Neural progenitor cell (in vitro differentiated cells): ENCODE measurements around the gene HTR2B. TPM values are rescaled to one million over a fixed set of nuclear protein-coding genes. Genes with fewer than 3 reads are reported as not detected.
"Not testable (repeated sequence)": the region's sequence is repeated elsewhere in the genome, so short reads cannot be mapped to it uniquely, and the experiment has no call there.

Source experiments
- DNase-seq: peaks from one replicate; pipeline ENCODE4 v3.0.0-alpha.2; 2016; ENCODE audit warnings: low spot score
- H2AFZ ChIP-seq: fragments of 200-600 bp; sonication (generic); replicated peaks from 2 replicates; pipeline ENCODE4 v1.6.1; 2016; ENCODE audit warnings: antibody characterized with exemption
- H3F3A ChIP-seq: fragments of 200-600 bp; sonication (generic); 2 replicates; pipeline ENCODE4 v1.6.1; 2016; ENCODE audit warnings: antibody characterized with exemption, low read depth
- H3K27ac ChIP-seq: fragments of 200-600 bp; sonication (generic); 2 replicates; pipeline ENCODE4 v1.5.1; 2016; ENCODE audit warnings: mild to moderate bottlenecking
- H3K27me3 ChIP-seq: fragments of 200-600 bp; sonication (generic); 2 replicates; pipeline ENCODE4 v1.6.1; 2016; ENCODE audit warnings: mild to moderate bottlenecking, moderate library complexity
- H3K36me3 ChIP-seq: fragments of 200-600 bp; sonication (generic); 2 replicates; pipeline ENCODE4 v1.5.1; 2016
- H3K4me1 ChIP-seq: fragments of 200-600 bp; sonication (generic); 2 replicates; pipeline ENCODE4 v1.6.1; 2016; ENCODE audit warnings: mixed run types
- H3K4me2 ChIP-seq: fragments of 200-600 bp; sonication (generic); 2 replicates; pipeline ENCODE4 v1.6.1; 2016
- H3K4me3 ChIP-seq: fragments of 200-600 bp; sonication (generic); 2 replicates; pipeline ENCODE4 v1.5.1; 2016
- H3K79me2 ChIP-seq: fragments of 200-600 bp; sonication (generic); 2 replicates; pipeline ENCODE4 v1.6.1; 2016; ENCODE audit warnings: low read depth
- H3K9ac ChIP-seq: fragments of 200-600 bp; sonication (generic); 2 replicates; pipeline ENCODE4 v1.6.1; 2016
- H3K9me3 ChIP-seq: fragments of 200-600 bp; sonication (generic); 2 replicates; pipeline ENCODE4 v1.5.1; 2016; ENCODE audit warnings: low read depth
- H4K20me1 ChIP-seq: fragments of 200-600 bp; sonication (generic); 2 replicates; pipeline ENCODE4 v1.6.1; 2016; ENCODE audit warnings: low read depth
- H3K27ac Mint-ChIP-seq: 3 replicates; pipeline ENCODE4 v1.8.0; 2021; ENCODE audit warnings: mixed read lengths
- H3K27me3 Mint-ChIP-seq: 2 replicates; pipeline ENCODE4 v1.8.0; 2022; ENCODE audit warnings: low read depth, mild to moderate bottlenecking, inconsistent platforms, moderate library complexity, mixed read lengths; ENCODE audit not compliant: insufficient read depth
- H3K36me3 Mint-ChIP-seq: 3 replicates; pipeline ENCODE4 v1.8.0; 2021; ENCODE audit warnings: mixed read lengths
- H3K4me1 Mint-ChIP-seq: 3 replicates; pipeline ENCODE4 v1.8.0; 2021; ENCODE audit warnings: mixed read lengths
- H3K4me3 Mint-ChIP-seq: 3 replicates; pipeline ENCODE4 v1.8.0; 2021; ENCODE audit warnings: mild to moderate bottlenecking, moderate library complexity, mixed read lengths
- H3K9me3 Mint-ChIP-seq: 3 replicates; pipeline ENCODE4 v1.8.0; 2020; ENCODE audit warnings: mixed read lengths
- EZH2 ChIP-seq: fragments of 200-600 bp; sonication (generic); IDR thresholded peaks from 2 replicates; pipeline ENCODE4 v1.6.1; 2017; ENCODE audit warnings: antibody characterized with exemption, mild to moderate bottlenecking, moderate library complexity
- EZH2phosphoT487 ChIP-seq: fragments of 200-600 bp; sonication (generic); IDR thresholded peaks from 2 replicates; pipeline ENCODE4 v1.6.1; 2017; ENCODE audit warnings: antibody characterized with exemption
- total RNA-seq: library from RNA; depleted of rRNA; stranded (reverse); fragments of >200 nt; gene quantifications from 2 replicates; pipeline ENCODE4 v1.2.3, GENCODE V29; 2015; ENCODE audit warnings: low replicate concordance
- TF ChIP-seq, protein P1 (sequence below): fragments of 200-600 bp; sonication (generic); IDR thresholded peaks from 2 replicates; pipeline ENCODE4 v1.5.1; 2017; ENCODE audit warnings: antibody characterized with exemption, mild to moderate bottlenecking

Gene HTR2B
- total RNA-seq, 1 donor from 2014 or later, result not detected

DNA sequence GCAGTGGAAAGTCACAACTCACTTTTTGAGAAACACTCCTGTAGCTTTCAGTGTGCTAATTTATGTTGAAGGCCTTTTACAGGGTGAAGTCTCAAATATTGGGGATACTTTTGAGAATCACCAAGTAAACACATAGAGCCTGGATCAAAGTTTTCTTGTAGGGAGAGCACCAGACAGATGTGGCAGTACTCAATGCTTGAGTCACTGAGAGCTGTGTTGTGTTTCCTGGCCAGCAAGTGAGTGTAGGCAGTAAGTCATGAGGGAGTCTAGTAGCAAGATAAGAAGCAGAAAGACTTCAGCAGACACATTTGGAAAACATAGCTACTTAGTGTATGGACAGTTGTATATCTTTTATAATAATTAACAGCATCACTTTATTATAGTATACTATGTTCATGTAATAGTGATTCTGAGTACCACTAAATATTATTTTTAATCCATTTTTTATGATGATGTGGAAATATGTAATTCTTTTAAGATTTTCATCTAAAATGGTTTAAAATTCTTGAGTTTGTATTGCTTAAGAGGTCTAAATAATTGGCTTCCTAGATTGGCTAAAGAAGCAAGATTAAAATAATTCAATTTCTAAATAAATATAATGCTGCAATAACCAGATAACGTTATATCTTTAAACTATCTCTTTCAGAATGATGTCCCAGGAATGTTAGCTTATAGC is 55.3 kb downstream of the HTR2B start:
- Histone ChIP-seq H4K20me1 (peaks cover 3% of the 10 kb centered on the region), H3K9ac (no peak overlapping the region), H3K27ac (no peak overlapping the region), H3K79me2 (no peaks in the 10 kb centered on the region), H3K27me3 (no peaks in the 10 kb centered on the region), H3K4me1 (no peaks in the 10 kb centered on the region), H3K4me3 (no peak overlapping the region), H3K36me3 (peaks cover 36% of the 10 kb centered on the region), H3K9me3 (no peaks in the 10 kb centered on the region), H3K4me2 (no peak overlapping the region), H2AFZ (no peak overlapping the region), H3F3A (no peaks in the 10 kb centered on the region)
- Mint-ChIP-seq H3K27me3 (no peaks in the 10 kb centered on the region), H3K4me3 (no peak overlapping the region), H3K27ac (no peak overlapping the region), H3K9me3 (no peaks in the 10 kb centered on the region), H3K36me3 (peaks cover 3% of the 10 kb centered on the region), H3K4me1 (no peaks in the 10 kb centered on the region)
- no peak for DNase-seq
- TF ChIP-seq, protein P1, sequence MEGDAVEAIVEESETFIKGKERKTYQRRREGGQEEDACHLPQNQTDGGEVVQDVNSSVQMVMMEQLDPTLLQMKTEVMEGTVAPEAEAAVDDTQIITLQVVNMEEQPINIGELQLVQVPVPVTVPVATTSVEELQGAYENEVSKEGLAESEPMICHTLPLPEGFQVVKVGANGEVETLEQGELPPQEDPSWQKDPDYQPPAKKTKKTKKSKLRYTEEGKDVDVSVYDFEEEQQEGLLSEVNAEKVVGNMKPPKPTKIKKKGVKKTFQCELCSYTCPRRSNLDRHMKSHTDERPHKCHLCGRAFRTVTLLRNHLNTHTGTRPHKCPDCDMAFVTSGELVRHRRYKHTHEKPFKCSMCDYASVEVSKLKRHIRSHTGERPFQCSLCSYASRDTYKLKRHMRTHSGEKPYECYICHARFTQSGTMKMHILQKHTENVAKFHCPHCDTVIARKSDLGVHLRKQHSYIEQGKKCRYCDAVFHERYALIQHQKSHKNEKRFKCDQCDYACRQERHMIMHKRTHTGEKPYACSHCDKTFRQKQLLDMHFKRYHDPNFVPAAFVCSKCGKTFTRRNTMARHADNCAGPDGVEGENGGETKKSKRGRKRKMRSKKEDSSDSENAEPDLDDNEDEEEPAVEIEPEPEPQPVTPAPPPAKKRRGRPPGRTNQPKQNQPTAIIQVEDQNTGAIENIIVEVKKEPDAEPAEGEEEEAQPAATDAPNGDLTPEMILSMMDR, result no peak
- no peak for TF ChIP-seq EZH2phosphoT487
- no peak for TF ChIP-seq EZH2

DNA sequence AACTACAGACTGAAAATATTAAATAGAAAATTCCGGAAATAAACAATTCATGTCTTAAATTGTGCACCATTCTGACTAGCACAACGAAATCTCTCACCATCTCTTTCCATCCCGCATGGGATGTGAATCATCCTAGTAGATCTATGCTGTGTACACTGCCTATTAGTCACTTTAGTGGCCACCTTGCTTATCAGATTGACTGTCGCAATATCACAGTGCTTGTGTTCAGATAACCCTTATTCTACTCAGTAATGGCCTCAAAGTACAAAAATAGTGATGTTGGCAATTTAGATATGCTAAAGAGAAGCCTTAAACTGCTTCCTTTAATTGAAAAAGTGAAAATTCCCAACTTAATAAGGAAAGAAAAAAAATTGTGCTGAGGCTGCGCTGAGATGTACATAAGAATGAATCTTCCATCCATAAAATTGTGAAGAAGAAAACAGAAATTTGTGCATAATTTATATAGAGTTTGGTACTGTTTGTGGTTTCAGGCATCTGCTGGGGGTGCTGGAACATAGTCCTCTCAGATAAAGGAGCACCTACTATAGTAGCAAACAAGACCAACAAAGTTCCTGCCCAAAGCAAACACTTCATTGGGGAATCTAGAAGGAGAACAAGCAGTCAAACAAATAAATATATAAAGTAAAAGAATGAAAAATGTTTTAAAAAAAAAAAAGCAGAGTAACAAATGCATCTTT is 56.2 kb downstream of the HTR2B start:
- Histone ChIP-seq H3K27me3 (no peaks in the 10 kb centered on the region), H3K79me2 (no peaks in the 10 kb centered on the region), H4K20me1 (peaks cover 3% of the 10 kb centered on the region), H3K4me2 (no peak overlapping the region), H2AFZ (no peak overlapping the region), H3K4me1 (no peaks in the 10 kb centered on the region), H3K36me3 (peaks cover 36% of the 10 kb centered on the region), H3K9ac (no peak overlapping the region), H3K4me3 (no peak overlapping the region), H3K27ac (no peak overlapping the region), H3K9me3 (no peaks in the 10 kb centered on the region), H3F3A (no peaks in the 10 kb centered on the region)
- no peak for DNase-seq
- Mint-ChIP-seq H3K9me3 (no peaks in the 10 kb centered on the region), H3K27me3 (no peaks in the 10 kb centered on the region), H3K27ac (no peak overlapping the region), H3K4me3 (no peak overlapping the region), H3K4me1 (no peaks in the 10 kb centered on the region), H3K36me3 (peaks cover 3% of the 10 kb centered on the region)
- TF ChIP-seq EZH2phosphoT487, result no peak

GRCh38 chr2:231067531-231067930 is 57.3 kb downstream of the HTR2B start:
- not testable (repeated sequence) for H3K9me3 ChIP-seq, H3K4me1 ChIP-seq, H3K79me2 ChIP-seq, H3K9me3 Mint-ChIP-seq, H2AFZ ChIP-seq, H3F3A ChIP-seq, H4K20me1 ChIP-seq, H3K4me3 Mint-ChIP-seq, DNase-seq, H3K27ac ChIP-seq, H3K27me3 Mint-ChIP-seq, H3K9ac ChIP-seq, H3K4me3 ChIP-seq, H3K4me1 Mint-ChIP-seq, H3K27me3 ChIP-seq, H3K4me2 ChIP-seq, H3K27ac Mint-ChIP-seq
- peaks cover 11% of the 10 kb centered on the region for H3K36me3 Mint-ChIP-seq
- peaks cover 38% of the 10 kb centered on the region for H3K36me3 ChIP-seq

GRCh38 chr2:231065966-231066365 is 58.9 kb downstream of the HTR2B start:
- Mint-ChIP-seq H3K9me3 (no peaks in the 10 kb centered on the region), H3K4me3 (no peak overlapping the region), H3K36me3 (peaks cover 14% of the 10 kb centered on the region), H3K27me3 (no peaks in the 10 kb centered on the region), H3K27ac (no peak overlapping the region), H3K4me1 (no peaks in the 10 kb centered on the region)
- Histone ChIP-seq H3K36me3 (peaks cover 40% of the 10 kb centered on the region), H3K27me3 (no peaks in the 10 kb centered on the region), H2AFZ (no peak overlapping the region), H3K4me1 (no peaks in the 10 kb centered on the region), H3K4me2 (no peak overlapping the region), H4K20me1 (peaks cover 19% of the 10 kb centered on the region), H3K9ac (no peak overlapping the region), H3F3A (peaks cover 3% of the 10 kb centered on the region), H3K4me3 (no peak overlapping the region), H3K79me2 (peaks cover 23% of the 10 kb centered on the region), H3K27ac (no peak overlapping the region), H3K9me3 (no peaks in the 10 kb centered on the region)
- DNase-seq, result no peak
- no peak for TF ChIP-seq EZH2
- TF ChIP-seq, protein P1, result no peak
